Activated T-cell treated with anti-CD3 and anti-CD28 coated beads, Interleukin-2, amount 50 U/mL, for 72 hours (primary cell): ENCODE measurements around the gene ST3GAL2. TPM values are rescaled to one million over a fixed set of nuclear protein-coding genes. Genes with fewer than 3 reads are reported as not detected.
A peak's percentile ranks its signal among the peaks of the same experiment; 100 is the strongest.

Source experiments
- ATAC-seq, 2 donors: fragments of 150-1000 bp; cut with Tn5 transposase; replicated peaks in 1 of 2; 2 replicates each; pipeline ENCODE4 v1.10.0; 2021; ENCODE audit warnings: moderate library complexity in 2 of 2, mild to moderate bottlenecking in 1 of 2
- DNase-seq, 2 donors: peaks; one replicate each; pipeline ENCODE4 v3.0.0; 2021 to 2022; ENCODE audit warnings: mixed read lengths in 1 of 2
- H3K27ac Mint-ChIP-seq: one replicate; pipeline ENCODE4 v1.8.0; 2022; ENCODE audit warnings: mild to moderate bottlenecking, moderate library complexity, mixed read lengths
- H3K27me3 Mint-ChIP-seq: one replicate; pipeline ENCODE4 v1.8.0; 2022; ENCODE audit warnings: low read depth, mixed read lengths
- H3K36me3 Mint-ChIP-seq, 2 donors: one replicate each; pipeline ENCODE4 v1.8.0; 2022; ENCODE audit warnings: mixed read lengths in 2 of 2, mild to moderate bottlenecking in 1 of 2; ENCODE audit not compliant: insufficient read depth in 2 of 2
- H3K4me1 Mint-ChIP-seq: one replicate; pipeline ENCODE4 v1.8.0; 2022; ENCODE audit warnings: low read depth, mixed read lengths
- H3K4me3 Mint-ChIP-seq, 2 donors: one replicate each; pipeline ENCODE4 v1.8.0; 2022; ENCODE audit warnings: mild to moderate bottlenecking in 2 of 2, mixed read lengths in 2 of 2, moderate library complexity in 2 of 2
- H3K9me3 Mint-ChIP-seq, 2 donors: one replicate each; pipeline ENCODE4 v1.8.0; 2022; ENCODE audit warnings: mixed read lengths in 2 of 2
- total RNA-seq, 2 donors: library from RNA; stranded (reverse); gene quantifications; one replicate each; pipeline ENCODE4 v1.2.3, GENCODE V29; 2022

Gene ST3GAL2
- total RNA-seq, 2 donors from 2014 or later: 15.9 to 18.3 TPM

DNA sequence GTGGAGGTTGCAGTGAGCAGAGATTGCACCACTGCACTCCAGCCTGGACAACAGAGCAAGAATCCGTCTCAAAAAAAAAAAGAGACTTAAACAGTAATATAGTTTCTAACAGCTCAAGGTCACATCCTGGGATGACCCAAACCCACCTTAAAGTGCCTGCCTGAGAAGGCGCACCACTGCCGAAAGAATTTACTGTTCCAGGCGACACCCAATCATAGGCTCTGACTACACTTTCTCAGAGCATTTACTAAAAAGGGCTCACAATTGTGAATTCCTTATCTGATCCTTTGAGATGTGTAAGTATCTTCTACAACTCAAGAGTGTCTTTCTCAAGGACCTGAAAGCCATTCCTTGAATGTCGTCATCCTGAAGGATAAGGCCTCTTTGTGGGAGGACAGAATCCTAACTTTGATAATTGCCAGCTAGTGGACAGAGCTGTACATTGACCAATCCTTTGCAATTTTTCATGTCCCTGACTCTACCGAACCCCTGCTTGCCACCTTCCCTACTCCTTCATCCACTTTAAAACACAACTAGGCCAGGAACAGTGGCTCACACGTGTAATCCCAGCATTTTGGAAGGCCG lies 2.6 kb upstream of the ST3GAL2 start:
- H3K36me3 Mint-ChIP-seq: peaks cover 6 to 7% of the 10 kb centered on the region in 2 donors
- H3K4me3 Mint-ChIP-seq: no peak overlapping the region
- no peak for ATAC-seq
- H3K9me3 Mint-ChIP-seq: no peaks in the 10 kb centered on the region
- peaks cover 19% of the 10 kb centered on the region for H3K4me1 Mint-ChIP-seq
- no peaks in the 10 kb centered on the region for H3K27me3 Mint-ChIP-seq
- H3K27ac Mint-ChIP-seq: no peak overlapping the region
- no peak for DNase-seq

DNA sequence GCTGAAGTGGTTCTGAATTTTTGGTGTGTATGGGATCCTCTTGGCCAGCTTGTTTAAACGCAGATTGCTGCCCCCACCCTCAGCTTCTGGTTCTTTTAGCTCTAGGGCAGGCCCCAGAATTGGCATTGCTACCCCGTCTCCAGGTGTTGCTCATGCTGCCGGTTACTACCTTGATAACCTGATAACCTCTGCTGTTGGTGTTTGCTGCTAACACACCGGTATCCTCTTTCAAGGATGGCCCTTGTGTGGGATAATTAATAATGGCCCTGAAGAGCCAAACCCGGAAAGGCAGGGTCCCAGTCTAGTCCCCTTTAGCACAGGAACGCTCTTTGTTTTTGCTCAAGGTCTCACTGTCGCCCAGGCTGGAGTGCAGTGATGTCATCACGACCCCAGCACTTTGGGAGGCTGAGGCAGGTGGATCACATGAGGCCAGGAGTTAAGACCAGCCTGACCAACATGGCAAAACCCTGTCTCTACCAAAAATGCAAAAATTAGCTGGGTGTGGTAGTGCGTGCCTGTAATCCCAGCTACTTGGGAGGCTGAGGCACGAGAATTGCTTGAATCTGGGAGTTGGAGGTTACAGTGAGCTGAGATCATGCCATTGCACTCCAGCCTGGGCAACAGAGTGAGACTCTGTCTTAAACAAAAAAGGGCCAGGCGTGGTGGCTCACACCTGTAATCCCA lies 1.3 kb upstream of the ST3GAL2 start:
- Mint-ChIP-seq H3K36me3 (peaks cover 6 to 7% of the 10 kb centered on the region in 2 donors), H3K4me3 (peak overlapping the region; percentile 87 to 96)

DNA sequence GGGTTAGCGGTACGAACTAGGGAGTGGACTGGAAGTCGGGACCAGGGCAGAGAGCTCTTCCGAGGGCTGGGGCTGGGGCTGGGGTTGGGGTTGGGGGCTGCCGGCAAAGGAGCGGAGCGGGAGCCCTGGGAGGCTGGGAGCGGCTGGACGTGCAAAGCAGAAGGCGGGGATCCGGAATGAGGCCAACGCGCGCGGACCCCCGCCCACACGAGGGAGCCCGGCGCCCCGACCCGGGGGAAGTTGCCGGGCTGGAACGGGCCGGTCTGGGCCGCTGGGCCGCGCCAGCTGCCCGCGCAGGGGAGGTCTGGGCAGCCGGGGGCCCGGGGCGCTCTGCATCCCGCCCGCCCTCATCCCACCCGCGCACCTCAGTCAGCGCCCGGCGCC lies 323 bp downstream of the ST3GAL2 start:
- H3K4me3 Mint-ChIP-seq: peak overlapping the region; percentile 94 to 100
- no peaks in the 10 kb centered on the region for H3K27me3 Mint-ChIP-seq
- peaks cover 32% of the 10 kb centered on the region for H3K4me1 Mint-ChIP-seq
- ATAC-seq (peak in 1 of 2 donors; percentile 0), DNase-seq (no peak)
- H3K9me3 Mint-ChIP-seq: no peaks in the 10 kb centered on the region
- no peak overlapping the region for H3K27ac Mint-ChIP-seq
- peaks cover 6 to 7% of the 10 kb centered on the region in 2 donors for H3K36me3 Mint-ChIP-seq

More for the DNA sequence above, 1.3 kb upstream of the ST3GAL2 start:
- Mint-ChIP-seq H3K27me3 (no peaks in the 10 kb centered on the region), H3K4me1 (peaks cover 26% of the 10 kb centered on the region), H3K27ac (no peak overlapping the region), H3K9me3 (no peaks in the 10 kb centered on the region)
- ATAC-seq (no peak), DNase-seq (no peak)

DNA sequence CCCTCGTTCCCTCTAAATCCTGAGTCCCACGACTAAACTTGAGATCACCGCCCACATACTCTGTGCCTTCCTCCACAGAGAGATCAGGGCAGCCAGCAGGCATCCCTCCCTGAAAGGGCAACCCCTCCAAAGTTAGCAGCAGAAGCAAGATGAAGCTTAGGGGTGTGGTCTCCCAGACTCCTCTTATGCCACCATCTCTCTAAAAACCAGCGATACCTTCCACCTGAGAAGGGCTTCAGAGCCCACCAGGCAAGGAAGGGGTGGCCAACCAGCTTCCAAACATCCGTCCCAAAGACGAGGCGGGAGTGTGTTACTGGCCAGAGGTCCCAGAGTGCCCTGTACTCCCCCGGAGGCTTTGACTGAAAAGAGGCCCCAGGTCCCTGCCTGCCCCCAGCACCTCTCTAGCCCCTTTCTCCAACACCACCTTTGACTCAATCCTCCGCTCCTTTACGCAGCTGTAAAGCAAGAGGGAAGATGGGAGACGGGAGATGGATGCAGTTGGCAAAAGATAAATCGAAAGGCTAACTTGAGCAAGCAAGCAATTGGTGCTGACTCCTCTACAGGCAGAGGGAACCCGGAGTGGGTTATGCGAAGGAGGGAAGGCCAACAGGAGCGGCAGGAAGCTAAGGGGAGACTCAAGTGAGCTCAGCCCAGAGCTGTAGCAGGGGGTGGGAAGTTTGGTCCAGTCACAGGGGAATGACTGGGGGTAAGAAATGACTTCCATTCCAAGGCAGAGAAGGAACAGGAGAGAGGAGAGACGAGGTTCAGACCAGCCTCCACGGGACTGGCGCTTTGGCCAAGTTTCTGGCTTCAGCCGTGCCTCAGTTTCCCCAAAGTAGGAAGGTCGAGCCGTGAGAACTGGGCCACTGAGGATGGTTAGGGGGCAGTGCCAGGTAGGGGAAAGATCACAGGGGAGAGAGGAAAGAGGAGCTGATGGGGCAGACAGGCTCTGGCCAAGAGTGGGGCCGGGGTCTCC lies 1.0 kb downstream of the ST3GAL2 start:
- Mint-ChIP-seq H3K36me3 (peaks cover 6 to 7% of the 10 kb centered on the region in 2 donors), H3K4me3 (peak overlapping the region; percentile 94 to 100), H3K4me1 (peaks cover 39% of the 10 kb centered on the region), H3K9me3 (no peaks in the 10 kb centered on the region), H3K27ac (peak overlapping the region; percentile 59), H3K27me3 (no peaks in the 10 kb centered on the region)
- DNase-seq (peak in 1 of 2 donors; percentile 29), ATAC-seq (no peak)

DNA sequence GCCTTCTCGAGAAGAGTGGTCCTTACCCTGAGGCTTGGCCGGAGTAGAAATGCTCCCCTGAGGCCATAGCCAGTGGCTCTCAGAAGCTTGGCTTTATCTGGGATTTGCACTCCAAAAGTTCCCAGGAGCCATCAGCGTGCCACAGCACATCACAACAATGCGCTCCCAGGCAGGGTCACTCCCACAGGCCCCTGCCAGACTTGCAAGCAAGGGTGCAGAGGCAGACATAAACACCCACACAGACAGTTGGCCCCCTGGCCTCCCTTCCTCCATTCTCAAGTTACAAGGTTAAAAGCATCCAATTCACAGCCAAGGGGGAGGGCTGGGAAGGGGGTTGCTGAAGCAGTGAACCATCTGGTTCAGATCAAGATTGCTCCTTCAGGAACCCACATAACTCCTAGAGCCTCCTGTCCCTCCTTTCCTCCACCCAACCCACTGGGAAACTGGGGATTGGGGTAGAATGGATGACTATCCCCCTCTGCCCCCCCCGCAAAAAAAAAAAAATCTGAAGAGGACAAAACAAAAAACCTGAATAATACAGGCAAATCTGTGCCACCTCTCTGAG lies 1.8 kb downstream of the ST3GAL2 start:
- no peak overlapping the region for H3K27ac Mint-ChIP-seq
- no peaks in the 10 kb centered on the region for H3K9me3 Mint-ChIP-seq
- ATAC-seq (no peak), DNase-seq (no peak)
- peaks cover 6 to 7% of the 10 kb centered on the region in 2 donors for H3K36me3 Mint-ChIP-seq
- H3K4me3 Mint-ChIP-seq: peak overlapping the region; percentile 94 to 100
- no peaks in the 10 kb centered on the region for H3K27me3 Mint-ChIP-seq
- peaks cover 47% of the 10 kb centered on the region for H3K4me1 Mint-ChIP-seq

DNA sequence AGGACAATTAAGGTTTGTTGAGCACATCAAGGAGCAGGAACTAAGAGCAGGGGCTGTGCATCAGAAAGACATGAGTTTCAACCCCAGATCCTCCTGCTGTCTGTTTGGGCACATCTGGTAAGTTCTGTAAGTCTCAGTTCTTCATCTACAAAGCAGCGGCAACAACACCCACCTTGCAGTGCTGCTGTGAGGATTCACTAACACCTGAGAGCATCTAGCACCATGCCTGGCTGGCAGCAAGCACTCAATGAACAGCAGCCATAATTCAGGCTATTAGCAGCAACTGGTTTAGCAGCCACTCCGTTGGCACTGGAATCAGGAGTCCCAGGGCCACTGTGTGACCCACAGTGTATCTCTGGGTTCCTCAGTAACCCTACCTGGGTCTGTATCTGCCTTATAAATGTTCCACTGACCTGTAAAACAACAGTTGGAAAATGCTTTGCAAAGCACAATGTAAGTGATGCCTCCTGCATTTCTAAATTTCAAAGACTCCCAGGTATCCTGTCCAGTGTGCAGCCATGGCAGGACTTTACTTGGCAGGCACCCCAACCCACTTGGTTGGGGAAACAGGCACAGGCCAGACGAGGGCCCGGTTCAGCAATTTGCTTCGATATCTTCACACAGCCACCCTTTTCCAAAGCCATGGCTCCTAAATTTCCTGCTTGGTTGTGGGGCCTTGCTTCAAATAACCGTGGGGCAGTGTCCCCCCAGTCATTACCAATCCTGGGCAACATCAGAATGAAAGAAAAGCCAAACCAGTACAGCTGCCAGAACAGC lies 4.2 kb downstream of the ST3GAL2 start:
- DNase-seq (no peak), ATAC-seq (no peak)
- H3K9me3 Mint-ChIP-seq: no peaks in the 10 kb centered on the region
- H3K4me3 Mint-ChIP-seq: no peak overlapping the region
- no peaks in the 10 kb centered on the region for H3K27me3 Mint-ChIP-seq
- H3K4me1 Mint-ChIP-seq: peaks cover 71% of the 10 kb centered on the region
- H3K27ac Mint-ChIP-seq: no peak overlapping the region
- peaks cover 6 to 7% of the 10 kb centered on the region in 2 donors for H3K36me3 Mint-ChIP-seq

DNA sequence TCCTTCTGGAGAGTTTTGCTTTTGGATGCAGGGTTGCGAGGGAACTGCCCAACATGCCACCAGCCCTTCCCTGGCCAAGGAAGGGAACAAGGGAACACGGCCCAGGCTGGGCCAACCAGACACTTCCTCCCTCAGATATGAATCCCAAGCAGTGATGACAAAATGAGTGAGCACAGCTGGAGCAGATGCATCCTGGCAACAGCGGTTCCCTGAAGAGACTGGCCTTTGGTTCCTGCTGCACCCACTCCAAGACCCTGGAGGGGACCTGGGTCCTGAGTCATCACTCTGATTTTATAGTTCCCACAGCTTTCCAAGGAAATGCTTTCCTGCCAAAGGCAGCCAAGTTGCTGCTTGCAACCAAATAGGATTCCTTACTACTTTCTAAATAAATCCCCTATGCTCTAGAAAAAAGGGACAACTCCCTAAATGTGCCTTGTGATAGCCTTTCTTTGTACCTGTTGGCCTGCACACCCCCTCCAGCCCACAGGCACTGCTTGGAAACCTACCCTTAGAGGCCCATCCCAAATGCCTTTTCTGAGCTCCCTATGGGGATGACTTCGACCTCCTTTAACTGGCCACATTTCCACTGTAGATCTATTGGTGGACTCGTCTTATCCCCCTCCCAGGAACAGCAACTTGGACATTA lies 5.3 kb downstream of the ST3GAL2 start:
- Mint-ChIP-seq H3K4me3 (no peak overlapping the region), H3K27me3 (no peaks in the 10 kb centered on the region), H3K4me1 (peaks cover 78% of the 10 kb centered on the region), H3K27ac (no peak overlapping the region), H3K36me3 (peaks cover 6 to 7% of the 10 kb centered on the region in 2 donors), H3K9me3 (no peaks in the 10 kb centered on the region)
- no peak for ATAC-seq
- DNase-seq: no peak

DNA sequence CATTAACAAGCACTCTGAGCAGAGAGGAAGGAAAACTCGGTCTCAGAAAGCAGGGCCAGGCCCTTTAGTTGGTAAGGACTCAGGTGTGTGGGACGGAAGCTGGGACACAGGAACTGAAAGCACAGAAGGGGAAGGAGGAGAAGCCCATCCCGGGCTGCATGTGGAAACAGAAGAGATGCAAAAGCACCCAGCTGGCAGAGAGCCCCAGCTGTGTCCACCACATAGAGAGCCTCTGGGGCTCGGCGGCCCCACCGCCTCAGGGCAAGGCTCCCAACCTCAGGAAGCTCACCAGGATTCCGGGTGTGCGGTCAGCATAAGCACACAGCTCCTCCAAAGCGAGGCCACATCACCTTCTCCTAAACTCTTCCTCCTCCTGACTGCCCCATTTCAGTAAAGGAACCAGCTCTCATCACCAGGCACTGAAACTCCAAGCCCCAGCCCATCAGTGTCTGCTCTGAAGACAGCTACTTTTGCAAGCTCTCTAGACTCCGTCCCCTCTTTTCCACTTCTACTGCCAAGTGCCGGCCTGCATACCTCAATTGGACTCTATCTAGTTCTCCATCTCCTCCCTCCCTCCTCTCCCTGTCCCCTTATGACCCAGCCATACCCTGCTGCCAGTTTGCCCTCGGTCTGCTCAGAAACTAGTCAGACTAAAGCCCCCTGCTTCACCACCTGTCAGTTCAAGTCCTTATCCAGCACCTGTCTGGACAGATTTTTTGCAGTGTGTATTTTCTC lies 6.0 kb downstream of the ST3GAL2 start:
- Mint-ChIP-seq H3K27me3 (no peaks in the 10 kb centered on the region), H3K36me3 (peaks cover under 1 to 2% of the 10 kb centered on the region in 2 donors), H3K27ac (no peak overlapping the region), H3K4me1 (peaks cover 79% of the 10 kb centered on the region), H3K9me3 (no peaks in the 10 kb centered on the region), H3K4me3 (peak overlapping the region in 1 of 2 donors; percentile 16)
- ATAC-seq: no peak
- no peak for DNase-seq

DNA sequence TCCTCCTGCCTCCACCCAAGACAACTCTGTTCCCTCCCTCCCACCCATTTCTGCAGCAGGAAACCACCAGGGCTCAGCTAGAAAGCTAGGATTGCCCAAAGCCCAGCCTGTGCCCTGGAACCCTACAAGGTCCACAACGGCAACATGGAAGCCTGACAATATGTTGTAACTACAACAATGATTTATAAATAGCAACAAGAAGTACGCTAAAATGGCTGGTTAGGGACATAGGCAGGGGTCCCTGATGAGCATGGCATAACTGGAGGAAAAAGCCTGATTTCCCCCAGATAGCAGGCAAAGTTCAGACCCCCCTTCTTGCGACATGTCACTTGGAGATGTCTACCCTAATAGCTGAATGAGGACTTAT lies 6.6 kb downstream of the ST3GAL2 start:
- H3K4me1 Mint-ChIP-seq: peaks cover 79% of the 10 kb centered on the region
- no peak overlapping the region for H3K4me3 Mint-ChIP-seq
- DNase-seq: no peak
- ATAC-seq: no peak
- no peak overlapping the region for H3K27ac Mint-ChIP-seq
- no peaks in the 10 kb centered on the region for H3K27me3 Mint-ChIP-seq
- peaks cover 0 to 2% of the 10 kb centered on the region in 2 donors for H3K36me3 Mint-ChIP-seq
- no peaks in the 10 kb centered on the region for H3K9me3 Mint-ChIP-seq

DNA sequence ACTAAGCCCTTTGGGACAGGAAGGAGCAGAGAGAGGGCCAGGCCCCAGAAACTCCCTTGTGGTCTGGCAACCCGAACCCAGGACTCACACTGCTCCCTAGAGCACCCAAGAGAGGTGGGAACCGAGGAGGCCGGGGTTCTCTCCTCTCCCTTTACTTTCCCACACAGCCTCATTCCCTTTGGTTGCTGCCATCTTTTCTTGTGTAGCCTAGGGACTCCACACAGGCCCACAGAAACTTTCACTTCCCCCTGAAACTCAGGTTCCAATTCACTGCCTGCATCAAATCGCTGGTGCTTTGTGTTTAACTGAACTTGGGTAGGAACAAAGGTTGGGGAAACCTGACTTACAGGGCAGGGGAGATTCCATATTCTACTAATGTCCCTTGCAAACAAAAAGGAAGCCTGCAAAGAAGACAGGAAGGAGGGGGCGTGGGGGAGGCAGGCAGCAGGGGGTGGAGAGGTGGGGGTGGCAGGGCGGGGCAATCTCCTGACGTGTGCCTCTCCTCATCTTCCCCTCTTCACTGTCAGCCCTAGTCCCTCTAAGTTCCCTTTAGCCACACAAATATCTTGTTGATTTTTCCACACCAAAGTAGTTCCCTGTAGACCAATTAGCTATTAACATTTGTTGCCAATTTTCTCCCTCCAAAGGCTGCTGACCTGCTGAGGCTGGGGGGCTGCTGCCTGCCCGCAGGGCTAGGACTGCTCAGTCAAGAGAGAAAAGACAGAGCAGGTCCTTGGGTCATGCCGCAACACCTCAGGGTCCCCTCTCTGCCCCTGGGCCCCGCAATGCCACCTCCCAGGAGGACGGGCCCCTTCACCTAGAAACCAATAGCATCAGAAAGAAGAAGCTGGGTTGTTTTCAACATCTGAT lies 8.0 kb downstream of the ST3GAL2 start:
- Mint-ChIP-seq H3K27ac (peak overlapping the region; percentile 88), H3K4me1 (peaks cover 66% of the 10 kb centered on the region), H3K4me3 (peak overlapping the region; percentile 73 to 81), H3K9me3 (no peaks in the 10 kb centered on the region), H3K36me3 (peaks cover 0 to 2% of the 10 kb centered on the region in 2 donors), H3K27me3 (no peaks in the 10 kb centered on the region)
- DNase-seq: peak; percentile 42 to 50
- peak; percentile 49 to 60 for ATAC-seq
